Measurements from ENCODE around the gene UBR3. TPM values are rescaled to one million over a fixed set of nuclear protein-coding genes. Genes with fewer than 3 reads are reported as not detected.

UBR3 gene
- total and polyA plus RNA-seq, 2 experiments from 2014 or later = 10.7 to 28.0 TPM

DNA sequence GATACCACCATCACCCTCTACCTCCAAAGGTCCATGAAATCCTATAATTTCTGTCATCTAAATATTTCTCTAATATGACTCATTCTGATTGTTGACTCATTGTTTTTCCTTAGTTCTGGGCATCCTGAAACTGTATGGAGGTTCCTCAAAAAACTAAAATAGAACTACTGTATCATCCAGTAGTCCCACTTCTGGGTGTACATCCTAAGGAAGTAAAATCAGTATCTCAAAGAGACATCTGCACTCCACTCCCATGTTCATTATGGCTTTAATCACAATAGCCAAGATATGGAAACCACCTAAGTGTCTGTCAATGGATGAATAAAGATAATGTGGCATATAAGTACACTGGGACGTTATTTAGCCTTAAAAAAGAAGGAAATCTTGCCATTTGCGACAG, 224.9 kb downstream of the UBR3 start (continued):
- TF ChIP-seq EZH2 (IDR thresholded peaks at IDR 0.05; ENCODE audit: low read depth, unreplicated experiment) = no peak
- no peak for TF ChIP-seq POLR2AphosphoS5 (IDR thresholded peaks at IDR 0.05; ENCODE audit: low read depth)
- no peak for TF ChIP-seq NANOG (IDR thresholded peaks at IDR 0.05; ENCODE audit: borderline replicate concordance)
- no peak for TF ChIP-seq ZNF114 (CRISPR knock-in tag; IDR thresholded peaks at IDR 0.05)
- TF ChIP-seq, protein P1, sequence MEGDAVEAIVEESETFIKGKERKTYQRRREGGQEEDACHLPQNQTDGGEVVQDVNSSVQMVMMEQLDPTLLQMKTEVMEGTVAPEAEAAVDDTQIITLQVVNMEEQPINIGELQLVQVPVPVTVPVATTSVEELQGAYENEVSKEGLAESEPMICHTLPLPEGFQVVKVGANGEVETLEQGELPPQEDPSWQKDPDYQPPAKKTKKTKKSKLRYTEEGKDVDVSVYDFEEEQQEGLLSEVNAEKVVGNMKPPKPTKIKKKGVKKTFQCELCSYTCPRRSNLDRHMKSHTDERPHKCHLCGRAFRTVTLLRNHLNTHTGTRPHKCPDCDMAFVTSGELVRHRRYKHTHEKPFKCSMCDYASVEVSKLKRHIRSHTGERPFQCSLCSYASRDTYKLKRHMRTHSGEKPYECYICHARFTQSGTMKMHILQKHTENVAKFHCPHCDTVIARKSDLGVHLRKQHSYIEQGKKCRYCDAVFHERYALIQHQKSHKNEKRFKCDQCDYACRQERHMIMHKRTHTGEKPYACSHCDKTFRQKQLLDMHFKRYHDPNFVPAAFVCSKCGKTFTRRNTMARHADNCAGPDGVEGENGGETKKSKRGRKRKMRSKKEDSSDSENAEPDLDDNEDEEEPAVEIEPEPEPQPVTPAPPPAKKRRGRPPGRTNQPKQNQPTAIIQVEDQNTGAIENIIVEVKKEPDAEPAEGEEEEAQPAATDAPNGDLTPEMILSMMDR (conservative IDR thresholded peaks at IDR 0.05; ENCODE audit: low read depth in 2 of 2) = no peak

DNA sequence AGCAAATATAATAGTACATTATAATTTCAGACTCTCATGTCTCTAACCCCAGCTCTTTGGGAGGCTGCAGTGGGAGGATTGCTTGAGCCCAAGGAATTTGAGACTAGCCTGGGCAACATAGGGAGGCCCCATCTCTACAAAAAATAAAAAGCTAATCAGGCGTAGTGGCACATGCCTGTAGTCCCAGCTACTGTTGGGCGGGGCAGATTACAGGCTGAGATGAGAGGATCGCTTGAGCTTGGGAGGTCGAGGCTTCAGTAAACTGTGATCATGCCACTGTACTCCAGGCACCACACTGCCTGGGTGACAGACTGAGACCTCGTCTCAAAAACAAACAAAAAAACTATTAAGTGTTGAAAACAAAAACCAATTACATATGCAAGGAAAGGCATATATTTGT, 227.7 kb downstream of the UBR3 start:
- no peaks in the 10 kb centered on the region for H3F3A ChIP-seq (replicated peaks; ENCODE audit: low read depth)
- peaks cover 11% of the 10 kb centered on the region for H3K4me1 ChIP-seq (ENCODE audit: insufficient read depth)
- no peaks in the 10 kb centered on the region; the same call in 2 of the 3 replicates for H3K9me3 Mint-ChIP-seq
- TF ChIP-seq JUNB (IDR thresholded peaks at IDR 0.05; ENCODE audit: unreplicated experiment) = no peak
- TF ChIP-seq STAT1 (IDR thresholded peaks at IDR 0.05; ENCODE audit: unreplicated experiment) = no peak
- TF ChIP-seq, protein P2, sequence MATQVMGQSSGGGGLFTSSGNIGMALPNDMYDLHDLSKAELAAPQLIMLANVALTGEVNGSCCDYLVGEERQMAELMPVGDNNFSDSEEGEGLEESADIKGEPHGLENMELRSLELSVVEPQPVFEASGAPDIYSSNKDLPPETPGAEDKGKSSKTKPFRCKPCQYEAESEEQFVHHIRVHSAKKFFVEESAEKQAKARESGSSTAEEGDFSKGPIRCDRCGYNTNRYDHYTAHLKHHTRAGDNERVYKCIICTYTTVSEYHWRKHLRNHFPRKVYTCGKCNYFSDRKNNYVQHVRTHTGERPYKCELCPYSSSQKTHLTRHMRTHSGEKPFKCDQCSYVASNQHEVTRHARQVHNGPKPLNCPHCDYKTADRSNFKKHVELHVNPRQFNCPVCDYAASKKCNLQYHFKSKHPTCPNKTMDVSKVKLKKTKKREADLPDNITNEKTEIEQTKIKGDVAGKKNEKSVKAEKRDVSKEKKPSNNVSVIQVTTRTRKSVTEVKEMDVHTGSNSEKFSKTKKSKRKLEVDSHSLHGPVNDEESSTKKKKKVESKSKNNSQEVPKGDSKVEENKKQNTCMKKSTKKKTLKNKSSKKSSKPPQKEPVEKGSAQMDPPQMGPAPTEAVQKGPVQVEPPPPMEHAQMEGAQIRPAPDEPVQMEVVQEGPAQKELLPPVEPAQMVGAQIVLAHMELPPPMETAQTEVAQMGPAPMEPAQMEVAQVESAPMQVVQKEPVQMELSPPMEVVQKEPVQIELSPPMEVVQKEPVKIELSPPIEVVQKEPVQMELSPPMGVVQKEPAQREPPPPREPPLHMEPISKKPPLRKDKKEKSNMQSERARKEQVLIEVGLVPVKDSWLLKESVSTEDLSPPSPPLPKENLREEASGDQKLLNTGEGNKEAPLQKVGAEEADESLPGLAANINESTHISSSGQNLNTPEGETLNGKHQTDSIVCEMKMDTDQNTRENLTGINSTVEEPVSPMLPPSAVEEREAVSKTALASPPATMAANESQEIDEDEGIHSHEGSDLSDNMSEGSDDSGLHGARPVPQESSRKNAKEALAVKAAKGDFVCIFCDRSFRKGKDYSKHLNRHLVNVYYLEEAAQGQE (IDR thresholded peaks at IDR 0.05; ENCODE audit: unreplicated experiment) = no peak
- H3K36me3 ChIP-seq (ENCODE audit: insufficient read depth) = no peaks in the 10 kb centered on the region
- ATAC-seq (peak; percentile 34; the same call in 2 of the 3 replicates), DNase-seq (ENCODE audit: low spot score) (no peak)
- no peak overlapping the region for H3K4me3 Mint-ChIP-seq
- H3K9me2 ChIP-seq (ENCODE audit: insufficient read depth) = no peaks in the 10 kb centered on the region
- peaks cover 5% of the 10 kb centered on the region; the same call in 2 of the 3 replicates for H3K4me1 Mint-ChIP-seq
- peak overlapping the region; percentile 47; the same call in 1 of the 2 replicates for H3K27ac ChIP-seq (ENCODE audit: low read depth)
- no peaks in the 10 kb centered on the region for H4K20me1 ChIP-seq (replicated peaks; ENCODE audit: insufficient read depth)
- no peaks in the 10 kb centered on the region; the same call in 2 of the 3 replicates for H3K36me3 Mint-ChIP-seq (ENCODE audit: low read depth)
- H3K4me2 ChIP-seq = no peak overlapping the region
- H3K27ac Mint-ChIP-seq = no peak overlapping the region
- H3K4me3 ChIP-seq = no peak overlapping the region
- peaks cover 2% of the 10 kb centered on the region for H3K27me3 Mint-ChIP-seq (ENCODE audit: insufficient read depth, low read depth, poor library complexity)
- no peak overlapping the region for H2AFZ ChIP-seq
- H3K27me3 ChIP-seq (ENCODE audit: insufficient read depth) = no peaks in the 10 kb centered on the region
- H3K79me2 ChIP-seq (replicated peaks; ENCODE audit: insufficient read depth) = no peaks in the 10 kb centered on the region

DNA sequence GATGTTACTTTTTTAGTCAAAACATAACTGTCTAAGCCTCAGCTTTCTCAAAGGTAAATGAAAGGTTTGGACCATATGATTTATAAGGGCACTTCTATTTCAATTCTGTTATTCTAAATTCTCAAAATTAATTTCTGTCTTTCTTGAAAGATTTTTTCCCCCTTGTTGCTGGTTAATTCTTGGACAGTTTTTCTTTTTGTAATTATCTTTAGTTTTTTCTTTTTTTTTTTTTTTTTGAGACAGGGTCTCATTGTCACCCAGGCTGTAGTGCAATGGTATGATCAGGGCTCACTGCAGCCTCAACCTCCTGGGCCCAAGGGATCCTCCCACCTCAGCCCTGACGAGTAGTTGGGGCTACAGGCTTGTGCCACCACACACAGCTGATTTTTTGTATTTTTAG, 229.6 kb downstream of the UBR3 start:
- Histone ChIP-seq H3K4me1 (ENCODE audit: insufficient read depth) (peaks cover 11% of the 10 kb centered on the region), H3K9me2 (ENCODE audit: insufficient read depth) (no peaks in the 10 kb centered on the region)
- ATAC-seq = no peak
- TF ChIP-seq ZNF114 (CRISPR knock-in tag; IDR thresholded peaks at IDR 0.05) = no peak
- TF ChIP-seq, protein P3, sequence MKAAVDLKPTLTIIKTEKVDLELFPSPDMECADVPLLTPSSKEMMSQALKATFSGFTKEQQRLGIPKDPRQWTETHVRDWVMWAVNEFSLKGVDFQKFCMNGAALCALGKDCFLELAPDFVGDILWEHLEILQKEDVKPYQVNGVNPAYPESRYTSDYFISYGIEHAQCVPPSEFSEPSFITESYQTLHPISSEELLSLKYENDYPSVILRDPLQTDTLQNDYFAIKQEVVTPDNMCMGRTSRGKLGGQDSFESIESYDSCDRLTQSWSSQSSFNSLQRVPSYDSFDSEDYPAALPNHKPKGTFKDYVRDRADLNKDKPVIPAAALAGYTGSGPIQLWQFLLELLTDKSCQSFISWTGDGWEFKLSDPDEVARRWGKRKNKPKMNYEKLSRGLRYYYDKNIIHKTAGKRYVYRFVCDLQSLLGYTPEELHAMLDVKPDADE (IDR thresholded peaks at IDR 0.05) = no peak
- TF ChIP-seq NANOG (IDR thresholded peaks at IDR 0.05; ENCODE audit: borderline replicate concordance) = no peak
- no peak for TF ChIP-seq EZH2 (IDR thresholded peaks at IDR 0.05; ENCODE audit: low read depth, unreplicated experiment)
- no peak for TF ChIP-seq POLR2AphosphoS5 (IDR thresholded peaks at IDR 0.05; ENCODE audit: low read depth)
- no peak for TF ChIP-seq CREB1 (CRISPR knock-in tag; IDR thresholded peaks at IDR 0.05; ENCODE audit: low read depth)
- no peak for TF ChIP-seq JUNB (IDR thresholded peaks at IDR 0.05; ENCODE audit: unreplicated experiment)
- TF ChIP-seq EZH2phosphoT487 (IDR thresholded peaks at IDR 0.05; ENCODE audit: unreplicated experiment) = no peak
- TF ChIP-seq, protein P2 (IDR thresholded peaks at IDR 0.05; ENCODE audit: unreplicated experiment) = no peak
- no peak for TF ChIP-seq ZNF331 (CRISPR knock-in tag; IDR thresholded peaks at IDR 0.05; ENCODE audit: low read depth)

More for the DNA sequence above, 229.6 kb downstream of the UBR3 start:
- Histone ChIP-seq H3K4me3 (no peak overlapping the region), H3K27me3 (ENCODE audit: insufficient read depth) (no peaks in the 10 kb centered on the region), H3K27ac (ENCODE audit: low read depth) (no peak overlapping the region), H3K79me2 (replicated peaks; ENCODE audit: insufficient read depth) (no peaks in the 10 kb centered on the region), H4K20me1 (replicated peaks; ENCODE audit: insufficient read depth) (no peaks in the 10 kb centered on the region), H3K4me2 (no peak overlapping the region), H3F3A (replicated peaks; ENCODE audit: low read depth) (no peaks in the 10 kb centered on the region), H2AFZ (no peak overlapping the region), H3K36me3 (ENCODE audit: insufficient read depth) (no peaks in the 10 kb centered on the region)
- Mint-ChIP-seq H3K9me3 (no peaks in the 10 kb centered on the region; the same call in 2 of the 3 replicates), H3K4me3 (no peak overlapping the region), H3K27ac (no peak overlapping the region), H3K4me1 (peaks cover 5% of the 10 kb centered on the region; the same call in 2 of the 3 replicates), H3K27me3 (ENCODE audit: insufficient read depth, low read depth, poor library complexity) (peaks cover 2% of the 10 kb centered on the region), H3K36me3 (ENCODE audit: low read depth) (no peaks in the 10 kb centered on the region; the same call in 2 of the 3 replicates)
- DNase-seq (ENCODE audit: low spot score) = no peak

Data from GM23338 (cell line).